T-helper 1 cell (primary cell): ENCODE data around the gene ROBO2.

Source experiments
- DNase-seq, 5 donors: peaks; one replicate each; pipeline ENCODE4 v3.0.0-alpha.2; 2012 to 2020
- total RNA-seq, 4 donors: gene quantifications; one replicate each; lab custom pipeline; 2026; lab: John Stamatoyannopoulos, UW

The ROBO2 gene, protein sequence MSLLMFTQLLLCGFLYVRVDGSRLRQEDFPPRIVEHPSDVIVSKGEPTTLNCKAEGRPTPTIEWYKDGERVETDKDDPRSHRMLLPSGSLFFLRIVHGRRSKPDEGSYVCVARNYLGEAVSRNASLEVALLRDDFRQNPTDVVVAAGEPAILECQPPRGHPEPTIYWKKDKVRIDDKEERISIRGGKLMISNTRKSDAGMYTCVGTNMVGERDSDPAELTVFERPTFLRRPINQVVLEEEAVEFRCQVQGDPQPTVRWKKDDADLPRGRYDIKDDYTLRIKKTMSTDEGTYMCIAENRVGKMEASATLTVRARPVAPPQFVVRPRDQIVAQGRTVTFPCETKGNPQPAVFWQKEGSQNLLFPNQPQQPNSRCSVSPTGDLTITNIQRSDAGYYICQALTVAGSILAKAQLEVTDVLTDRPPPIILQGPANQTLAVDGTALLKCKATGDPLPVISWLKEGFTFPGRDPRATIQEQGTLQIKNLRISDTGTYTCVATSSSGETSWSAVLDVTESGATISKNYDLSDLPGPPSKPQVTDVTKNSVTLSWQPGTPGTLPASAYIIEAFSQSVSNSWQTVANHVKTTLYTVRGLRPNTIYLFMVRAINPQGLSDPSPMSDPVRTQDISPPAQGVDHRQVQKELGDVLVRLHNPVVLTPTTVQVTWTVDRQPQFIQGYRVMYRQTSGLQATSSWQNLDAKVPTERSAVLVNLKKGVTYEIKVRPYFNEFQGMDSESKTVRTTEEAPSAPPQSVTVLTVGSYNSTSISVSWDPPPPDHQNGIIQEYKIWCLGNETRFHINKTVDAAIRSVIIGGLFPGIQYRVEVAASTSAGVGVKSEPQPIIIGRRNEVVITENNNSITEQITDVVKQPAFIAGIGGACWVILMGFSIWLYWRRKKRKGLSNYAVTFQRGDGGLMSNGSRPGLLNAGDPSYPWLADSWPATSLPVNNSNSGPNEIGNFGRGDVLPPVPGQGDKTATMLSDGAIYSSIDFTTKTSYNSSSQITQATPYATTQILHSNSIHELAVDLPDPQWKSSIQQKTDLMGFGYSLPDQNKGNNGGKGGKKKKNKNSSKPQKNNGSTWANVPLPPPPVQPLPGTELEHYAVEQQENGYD (N-terminal part only)
- 0 reads per million in 4 donors for total RNA-seq

GRCh38 chr3:77039606-77040171, at the start of gene ROBO2:
TSS of gene ROBO2 (plus strand) at chr3:77040099. CDS start at chr3:77040786, 687 bp downstream.
- no peak for DNase-seq

- DNase-seq, result no peak
Measured at GRCh38 chr3:76990606-76991005, 49.3 kb upstream of the ROBO2 start.

- no peak for DNase-seq
Measured at GRCh38 chr3:76991165-76991564, 48.7 kb upstream of the ROBO2 start.

GRCh38 chr3:76997733-76998132, 42.2 kb upstream of the ROBO2 start:
- no peak for DNase-seq

- no peak for DNase-seq
Measured at GRCh38 chr3:76998555-76998954, 41.3 kb upstream of the ROBO2 start.

- DNase-seq, result no peak
Measured at GRCh38 chr3:77001062-77001701, 38.7 kb upstream of the ROBO2 start.

GRCh38 chr3:77014226-77014625, 25.7 kb upstream of the ROBO2 start:
- DNase-seq, result no peak

- no peak for DNase-seq
Measured at GRCh38 chr3:77025471-77025870, 14.4 kb upstream of the ROBO2 start.

GRCh38 chr3:77026904-77027634, 12.8 kb upstream of the ROBO2 start:
- no peak for DNase-seq

DNA sequence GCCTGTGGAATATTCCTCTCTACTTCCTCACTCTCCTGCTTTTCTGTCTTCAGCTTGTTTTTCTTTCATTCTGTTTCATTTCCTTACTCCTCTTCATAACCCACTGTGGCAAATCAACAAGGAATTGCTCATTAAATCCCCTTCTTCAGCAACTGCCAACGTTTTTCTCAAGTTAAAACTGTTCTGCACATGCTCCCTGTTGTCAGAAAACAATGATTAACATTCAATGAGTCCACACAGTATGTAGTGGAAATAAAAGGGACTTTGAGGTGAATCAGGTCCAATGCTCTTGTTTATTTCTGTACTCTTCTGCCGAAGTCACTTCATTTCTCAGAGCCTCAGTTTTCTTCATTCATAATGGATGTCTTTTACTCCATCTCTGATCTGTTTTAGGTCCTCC, 11.9 kb upstream of the ROBO2 start:
- no peak for DNase-seq

GRCh38 chr3:77038468-77038929, 1.4 kb upstream of the ROBO2 start:
- peak in 1 of 5 donors; percentile 1 for DNase-seq

GRCh38 chr3:77038930-77039605, 831 bp upstream of the ROBO2 start:
- DNase-seq, result no peak

GRCh38 chr3:77040216-77040615, 317 bp downstream of the ROBO2 start:
- DNase-seq, result no peak

DNA sequence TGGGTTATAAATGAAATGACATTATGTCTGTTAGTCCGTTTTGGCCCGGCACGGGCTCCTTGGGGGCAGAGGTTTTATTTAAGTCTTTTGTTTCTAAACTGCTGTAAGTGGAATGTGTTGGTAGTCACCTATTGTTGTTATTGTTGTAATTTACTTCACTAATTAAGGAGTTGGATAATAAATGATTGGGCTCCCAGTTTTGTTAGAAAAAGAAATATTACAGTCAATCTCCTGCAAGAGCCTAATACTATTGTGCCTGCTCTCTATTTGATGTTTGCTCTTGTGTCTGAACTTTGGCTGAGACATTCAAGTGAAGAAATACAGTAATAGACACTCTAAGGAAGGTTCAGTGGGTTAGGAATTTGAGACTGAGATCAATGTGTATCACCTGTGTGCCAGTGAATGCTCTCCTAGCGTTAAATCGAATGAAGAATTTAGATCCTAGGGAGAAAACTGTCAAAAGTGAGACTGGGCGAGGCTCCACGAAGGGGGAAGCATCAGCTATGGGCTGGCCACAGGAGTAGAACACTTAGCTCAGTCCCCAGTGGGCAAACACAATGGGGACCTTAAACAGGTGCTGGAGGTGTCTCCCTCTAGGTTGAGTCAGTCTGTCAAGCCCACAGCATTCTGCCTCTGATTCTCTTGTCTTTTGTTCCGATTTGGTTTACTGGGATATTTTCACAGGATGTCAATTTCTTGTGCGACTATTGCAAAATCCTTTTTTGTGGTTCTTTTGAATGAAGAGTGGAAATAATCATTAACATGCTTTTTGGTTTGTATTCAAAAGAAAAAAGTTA, 1.2 kb downstream of the ROBO2 start:
- DNase-seq, result no peak

DNA sequence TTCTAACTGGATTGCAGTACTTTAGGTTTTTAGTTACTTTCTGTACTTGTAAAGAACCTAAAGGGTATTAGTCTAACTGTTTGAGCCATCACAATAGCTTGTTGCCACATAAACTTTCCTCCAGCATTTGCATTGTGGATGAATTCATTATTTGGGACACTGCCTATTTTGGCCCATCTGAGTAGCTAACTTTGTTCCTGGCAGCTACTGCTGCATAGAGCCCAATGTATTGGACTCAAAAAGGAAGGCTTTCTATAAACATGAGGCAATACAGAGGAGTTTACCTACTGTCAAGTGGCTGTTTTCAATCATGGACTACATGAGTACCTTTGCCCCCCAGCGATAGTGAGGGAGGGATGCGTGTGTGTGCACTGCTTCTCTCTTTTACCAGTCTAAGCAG, 1.9 kb downstream of the ROBO2 start:
- no peak for DNase-seq

- no peak for DNase-seq
Measured at GRCh38 chr3:77042343-77042742, 2.4 kb downstream of the ROBO2 start.

DNA sequence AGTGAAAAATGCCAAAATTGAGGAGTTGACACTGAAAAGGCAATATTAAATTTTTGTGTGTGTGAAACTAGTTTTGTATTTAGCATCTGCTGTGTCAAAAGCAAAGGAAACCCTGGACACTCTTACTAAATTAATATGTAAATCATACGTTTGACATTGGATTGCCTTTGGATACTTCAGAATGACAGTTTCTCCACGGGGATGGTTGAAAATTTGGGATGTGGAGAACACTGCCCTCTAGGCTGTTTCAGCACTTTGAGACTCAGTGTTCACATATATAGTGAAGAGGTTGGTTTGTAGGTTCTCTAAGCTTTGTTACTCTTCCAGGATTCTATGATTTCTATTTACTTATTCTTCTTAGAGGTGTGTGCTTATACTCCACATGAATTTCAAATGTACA, 3.0 kb downstream of the ROBO2 start:
- DNase-seq, result no peak

DNA sequence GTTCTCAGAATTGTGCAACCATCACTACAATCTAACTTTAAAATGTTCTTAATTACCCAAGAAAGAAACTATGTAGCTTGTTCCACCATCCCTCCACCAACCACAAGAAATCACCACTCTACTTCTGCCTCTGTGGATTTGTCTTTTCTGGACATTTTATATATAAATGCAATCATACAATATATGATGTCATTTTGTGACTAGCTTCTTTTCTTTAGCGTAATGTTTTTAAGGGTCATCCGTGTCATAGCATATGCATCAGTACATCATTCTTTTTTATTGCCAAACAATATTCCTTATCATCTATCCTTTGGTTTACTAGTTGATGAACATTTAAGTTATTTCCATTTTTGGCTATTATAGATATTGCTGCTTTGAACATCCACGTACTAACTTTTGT, 5.8 kb downstream of the ROBO2 start:
- no peak for DNase-seq

GRCh38 chr3:77048186-77048585, 8.3 kb downstream of the ROBO2 start:
- no peak for DNase-seq

DNA sequence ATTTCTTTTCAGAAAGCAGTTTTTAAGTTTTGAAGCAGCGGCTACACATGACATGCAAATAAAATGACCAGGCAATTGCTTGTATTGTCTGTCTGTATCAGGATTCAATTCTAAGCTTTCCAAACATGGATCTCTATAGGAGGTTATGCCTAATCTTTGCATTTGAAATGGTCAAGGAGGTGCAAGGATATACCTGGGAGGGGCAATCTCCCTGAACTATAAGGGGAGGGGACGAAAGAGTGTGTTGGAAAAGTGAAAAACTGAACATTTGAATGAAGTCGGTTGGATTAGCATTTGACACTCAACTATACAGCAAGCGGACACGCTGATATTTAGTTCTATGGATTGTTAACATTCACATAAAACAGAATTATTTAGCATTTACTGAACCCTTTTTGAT, 11.7 kb downstream of the ROBO2 start:
- DNase-seq, result no peak
